Activated CD8-positive, alpha-beta memory T cell treated with anti-CD3 and anti-CD28 coated beads for 48 hours (primary cell): ENCODE data around the gene GTSE1.

Experiments
- DNase-seq, 3 experiments: peaks; one replicate each; pipeline ENCODE4 v3.0.0-alpha.2; 2020; ENCODE audit warnings: low read depth in 2 of 3, low spot score in 2 of 3

GTSE1 gene

DNA sequence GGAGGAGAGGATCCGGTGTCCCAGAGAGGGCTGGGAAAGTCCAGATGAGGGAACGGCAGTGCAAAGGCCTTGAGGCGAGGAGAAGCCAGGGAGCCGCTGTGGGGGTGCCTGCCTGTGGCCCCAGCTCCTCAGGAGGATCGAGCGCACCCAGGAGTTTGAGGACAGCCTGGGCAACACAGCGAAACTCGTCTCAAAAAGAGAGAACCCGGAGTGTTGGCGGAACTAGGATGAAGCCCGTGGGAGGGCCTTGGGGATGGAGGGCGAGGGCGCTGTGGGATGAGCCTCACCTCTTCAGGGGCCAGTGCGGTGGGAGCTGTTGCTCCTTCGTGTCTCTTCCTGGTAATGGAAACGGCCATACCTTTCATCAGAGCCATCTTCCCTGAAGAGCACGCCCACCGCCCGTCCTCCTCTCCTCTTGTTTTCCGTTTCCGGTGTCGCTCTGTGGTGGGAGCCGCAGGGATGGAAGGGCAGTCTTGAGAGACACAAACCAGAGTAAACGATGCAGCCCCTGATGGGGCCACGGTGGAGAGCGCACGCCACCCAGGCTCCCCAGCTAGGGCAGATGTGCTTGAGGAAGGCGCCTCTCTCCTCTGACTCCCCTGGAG is 54.6 kb downstream of the GTSE1 start:
- no peak for DNase-seq

DNA sequence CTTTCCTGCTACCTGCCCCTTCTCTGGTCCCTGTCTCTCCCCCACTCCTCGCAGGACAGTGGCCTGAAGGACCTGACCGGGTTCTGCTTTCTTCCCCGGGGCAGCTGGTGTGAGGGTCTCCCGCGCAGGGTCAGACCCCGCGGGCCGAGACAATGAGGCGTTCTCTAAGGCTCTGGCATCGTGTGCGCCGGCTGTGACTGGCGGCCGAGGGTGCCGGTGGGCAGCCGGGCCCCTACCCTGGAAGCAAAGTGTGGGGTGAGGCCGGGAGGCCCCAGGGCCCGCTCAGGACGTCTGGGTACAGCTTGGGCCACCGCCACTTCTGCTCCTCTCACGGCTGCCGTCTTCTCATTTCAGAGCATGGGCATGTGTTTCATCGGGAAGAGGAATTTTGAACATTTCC is 55.1 kb downstream of the GTSE1 start:
- DNase-seq: no peak

DNA sequence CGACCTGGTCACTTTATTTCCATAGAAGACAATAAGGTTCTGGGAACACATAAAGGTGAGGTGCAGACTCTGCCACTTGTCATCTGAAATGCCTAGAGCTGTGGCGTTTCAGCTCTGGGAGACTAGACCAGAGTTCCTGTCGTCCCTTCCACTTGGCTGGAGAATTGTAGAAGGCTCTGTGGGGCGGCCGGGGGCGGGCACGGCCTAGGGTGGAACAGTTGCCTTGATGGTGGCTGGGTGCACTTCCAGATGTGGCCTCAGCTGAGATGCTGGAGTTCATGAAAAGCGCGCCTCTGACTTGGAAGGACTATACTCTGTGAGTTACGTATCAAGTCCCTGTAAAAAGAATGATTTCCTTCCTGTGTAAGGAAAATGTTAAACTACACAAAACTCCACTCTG is 55.6 kb downstream of the GTSE1 start:
- DNase-seq: no peak

DNA sequence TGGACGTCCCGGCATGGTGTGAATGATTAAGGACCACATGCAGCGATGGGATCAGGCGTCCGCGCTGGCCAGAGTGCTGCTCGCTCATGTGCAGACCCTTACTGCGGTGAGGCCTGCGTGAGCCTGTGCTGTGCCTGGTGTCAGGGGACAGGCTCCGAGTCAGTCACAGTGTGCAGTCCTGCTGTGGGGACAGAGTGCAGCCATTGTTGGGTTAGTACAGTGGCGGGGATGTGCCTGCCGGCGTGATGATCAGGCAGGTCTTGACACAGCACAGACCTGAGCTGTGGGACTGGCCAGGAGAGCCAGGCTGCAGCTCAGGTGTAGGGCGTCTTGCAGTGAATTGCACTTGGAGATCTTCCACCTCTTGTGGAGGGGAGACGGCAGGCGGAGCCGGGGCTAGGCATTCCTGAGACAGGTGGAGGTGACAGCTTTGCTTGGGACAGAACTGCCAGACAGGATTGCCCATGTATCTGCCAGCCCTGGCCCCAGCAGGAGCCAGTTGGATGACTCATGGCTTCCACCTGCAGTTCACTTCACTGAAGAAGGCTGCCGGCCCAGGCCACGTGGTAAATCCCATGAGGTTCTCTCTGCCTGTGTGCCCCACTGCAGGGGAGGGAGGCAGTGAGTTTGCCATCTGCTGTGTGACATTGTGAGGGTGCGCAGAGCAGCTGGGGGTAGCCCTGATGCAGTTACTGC is 56.2 kb downstream of the GTSE1 start:
- no peak for DNase-seq

DNA sequence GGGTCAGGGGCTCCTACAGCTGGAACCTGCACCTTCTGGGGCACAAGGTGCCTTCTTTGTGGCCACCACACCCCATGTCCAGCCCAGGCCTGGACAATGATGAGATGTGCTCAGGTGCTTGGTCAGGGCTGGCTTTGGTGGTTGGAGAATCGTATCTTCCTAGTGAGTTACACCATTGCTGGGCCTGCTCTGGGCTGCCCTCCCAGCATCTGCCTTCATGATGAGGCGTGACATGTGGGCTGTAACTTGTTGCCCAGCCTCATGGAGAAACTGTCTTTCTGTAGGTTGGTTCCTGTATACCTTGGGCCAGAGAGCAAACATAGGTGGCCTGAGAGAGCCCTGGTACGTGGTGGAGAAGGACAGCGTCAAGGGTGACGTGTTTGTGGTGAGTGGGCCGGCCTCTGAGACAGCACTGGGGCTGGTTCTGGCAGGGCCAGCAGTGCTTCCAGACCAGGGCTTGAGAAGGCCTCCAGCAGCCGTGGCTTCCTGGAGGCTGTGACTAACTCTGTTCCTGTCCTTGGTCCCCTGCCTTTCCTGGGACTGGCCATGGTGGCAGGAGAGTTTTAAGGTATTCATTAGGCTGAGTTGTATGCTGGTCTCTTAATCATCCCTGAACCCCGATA is 56.9 kb downstream of the GTSE1 start:
- DNase-seq: no peak

DNA sequence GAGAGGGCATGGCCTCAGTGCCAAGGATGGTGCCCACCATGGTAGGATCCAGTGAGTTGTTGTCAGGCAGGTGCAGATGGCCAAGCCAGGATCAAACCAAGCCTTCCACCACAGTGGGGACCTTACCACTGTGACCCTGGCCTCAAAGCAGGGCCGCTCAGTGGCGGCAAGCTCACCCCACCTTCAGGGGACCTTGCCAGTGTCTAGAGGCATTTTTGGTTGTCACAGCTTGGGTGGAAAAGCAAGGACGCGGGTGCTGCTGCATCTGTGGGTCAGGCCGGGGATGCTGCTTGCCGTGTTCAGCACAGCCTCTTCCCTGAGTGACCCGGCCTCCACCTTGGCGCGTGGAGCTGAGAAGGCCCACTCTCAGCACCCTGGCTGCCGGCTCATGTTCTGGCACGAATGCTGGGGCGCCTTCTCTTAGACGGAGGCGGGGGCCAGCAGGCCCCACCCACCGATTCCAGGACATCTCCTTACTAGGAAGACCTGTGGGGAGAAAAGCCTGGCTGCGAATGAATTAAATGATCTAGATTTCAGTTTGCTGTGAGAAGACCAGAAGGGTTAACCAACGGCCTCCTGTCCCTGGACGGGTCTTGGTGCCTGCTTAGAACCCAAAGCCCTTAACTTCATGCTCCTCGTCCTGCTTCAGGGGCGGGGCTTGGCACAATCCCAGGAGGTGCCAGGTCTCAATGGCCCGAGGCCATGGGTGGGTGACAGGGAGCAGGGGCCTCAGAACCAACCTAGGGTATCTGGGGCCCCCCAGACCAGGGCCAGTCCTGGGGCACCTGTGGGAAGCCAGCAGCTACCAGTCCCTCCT is 57.7 kb downstream of the GTSE1 start:
- no peak for DNase-seq

DNA sequence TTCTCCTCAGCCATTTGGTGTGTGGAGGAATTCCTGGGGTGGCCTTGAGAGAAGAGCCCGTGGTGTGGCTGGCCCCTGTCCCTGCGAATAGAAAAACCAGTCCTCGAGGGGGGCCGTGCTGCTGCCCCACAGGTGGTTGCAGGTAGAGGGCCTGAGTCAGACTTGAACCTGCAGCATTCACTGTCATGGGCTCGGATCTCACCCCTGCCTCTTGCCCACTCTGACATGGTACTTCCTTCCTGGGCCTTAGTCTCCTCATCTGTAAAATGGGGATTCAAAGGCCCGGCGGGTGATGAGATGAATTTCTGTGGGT is 58.3 kb downstream of the GTSE1 start:
- DNase-seq: no peak

DNA sequence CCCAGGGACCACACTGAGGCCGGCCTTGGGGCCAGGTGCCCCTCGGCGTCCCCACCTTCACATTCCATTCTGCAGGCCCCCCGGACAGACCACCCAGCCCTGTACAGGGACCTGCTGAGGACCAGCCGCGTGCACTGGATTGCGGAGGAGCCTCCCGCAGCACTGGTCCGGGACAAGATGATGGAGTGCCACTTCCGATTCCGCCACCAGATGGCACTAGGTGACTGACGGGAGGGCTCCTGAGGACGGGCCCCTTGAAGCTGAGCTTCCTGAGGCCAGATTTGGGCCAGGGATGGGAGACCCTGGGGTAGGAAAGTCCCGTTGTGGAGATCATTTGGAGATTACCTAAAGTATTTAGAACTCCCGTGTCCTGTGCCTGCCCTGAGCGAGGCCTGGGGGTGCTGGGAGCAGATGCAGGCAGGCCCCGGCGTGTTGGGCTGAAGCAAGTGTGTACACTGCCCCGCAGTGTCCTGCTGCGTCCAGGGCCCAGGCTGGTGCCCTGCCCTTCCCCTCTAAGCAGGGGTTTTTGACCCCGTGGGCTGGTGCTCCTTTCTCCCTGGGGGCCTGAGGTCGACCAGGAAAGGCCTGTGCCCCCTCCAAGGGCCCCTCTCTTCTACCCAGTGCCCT is 58.8 kb downstream of the GTSE1 start:
- DNase-seq: peak; percentile 36 to 42 (median 39)

DNA sequence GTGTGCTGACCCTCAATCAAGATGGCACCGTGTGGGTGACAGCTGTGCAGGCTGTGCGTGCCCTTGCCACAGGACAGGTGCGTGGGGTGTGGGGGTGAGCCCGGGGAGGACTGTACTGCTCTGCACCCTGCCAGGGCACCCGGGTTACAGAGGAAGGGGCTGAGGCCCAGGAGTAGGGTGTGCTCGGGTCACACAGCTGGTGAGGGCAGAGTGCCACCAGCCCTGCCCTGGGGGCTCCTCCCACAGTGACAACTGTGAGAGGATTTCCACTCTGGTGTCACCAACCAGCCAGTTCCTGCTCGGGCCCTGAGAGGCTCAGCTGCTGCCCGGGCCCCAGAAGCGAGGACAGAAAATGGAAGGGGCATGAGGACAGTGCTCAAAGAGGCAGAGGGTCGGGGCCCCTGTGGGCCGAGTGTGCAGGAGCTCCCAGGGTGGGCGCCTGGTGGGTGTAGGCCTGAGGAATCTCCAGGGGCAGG is 59.4 kb downstream of the GTSE1 start:
- no peak for DNase-seq

DNA sequence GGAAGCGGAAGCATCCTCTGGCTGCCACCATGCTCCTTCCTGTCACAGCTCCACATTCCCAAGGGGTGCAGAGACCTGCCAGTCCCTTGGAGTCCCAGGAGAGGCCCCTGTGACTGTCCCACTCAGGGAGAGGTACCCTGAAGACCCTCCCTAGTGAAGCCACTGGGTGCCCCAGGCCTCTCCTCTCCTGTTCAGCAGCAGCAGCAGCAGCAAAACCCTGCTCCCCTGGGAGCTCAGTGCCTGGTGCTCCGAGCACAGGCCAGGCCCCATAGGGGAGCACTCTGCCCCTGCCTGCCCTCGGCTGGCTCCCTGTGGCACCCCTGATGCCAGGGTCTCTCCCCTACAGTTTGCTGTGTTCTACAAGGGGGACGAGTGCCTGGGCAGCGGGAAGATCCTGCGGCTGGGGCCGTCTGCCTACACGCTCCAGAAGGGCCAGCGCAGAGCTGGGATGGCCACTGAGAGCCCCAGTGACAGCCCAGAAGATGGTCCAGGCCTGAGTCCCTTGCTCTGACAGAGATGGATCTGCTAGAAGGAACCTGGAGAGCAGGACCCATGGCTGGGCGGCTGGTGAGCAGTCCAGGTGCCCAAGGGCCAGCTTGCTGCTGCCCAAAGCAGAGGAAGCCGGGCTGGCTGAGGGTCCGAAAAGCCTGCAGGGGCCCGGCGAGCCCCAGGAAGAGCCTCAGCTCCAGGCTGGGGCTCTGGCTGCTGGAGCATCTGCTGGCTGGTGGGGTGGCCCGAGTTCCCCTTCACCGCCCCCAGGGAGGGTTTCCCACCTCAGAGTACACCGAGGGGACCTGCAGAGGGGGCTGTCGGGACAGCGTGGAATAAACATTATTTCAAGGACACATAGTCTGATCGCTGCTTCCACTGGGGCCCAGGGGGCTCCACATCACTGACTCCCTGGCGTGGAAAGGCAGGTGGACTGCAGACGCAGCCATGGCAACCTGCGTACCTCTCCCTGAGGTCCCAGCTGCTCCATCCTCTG is 60.1 kb downstream of the GTSE1 start:
- DNase-seq: no peak

DNA sequence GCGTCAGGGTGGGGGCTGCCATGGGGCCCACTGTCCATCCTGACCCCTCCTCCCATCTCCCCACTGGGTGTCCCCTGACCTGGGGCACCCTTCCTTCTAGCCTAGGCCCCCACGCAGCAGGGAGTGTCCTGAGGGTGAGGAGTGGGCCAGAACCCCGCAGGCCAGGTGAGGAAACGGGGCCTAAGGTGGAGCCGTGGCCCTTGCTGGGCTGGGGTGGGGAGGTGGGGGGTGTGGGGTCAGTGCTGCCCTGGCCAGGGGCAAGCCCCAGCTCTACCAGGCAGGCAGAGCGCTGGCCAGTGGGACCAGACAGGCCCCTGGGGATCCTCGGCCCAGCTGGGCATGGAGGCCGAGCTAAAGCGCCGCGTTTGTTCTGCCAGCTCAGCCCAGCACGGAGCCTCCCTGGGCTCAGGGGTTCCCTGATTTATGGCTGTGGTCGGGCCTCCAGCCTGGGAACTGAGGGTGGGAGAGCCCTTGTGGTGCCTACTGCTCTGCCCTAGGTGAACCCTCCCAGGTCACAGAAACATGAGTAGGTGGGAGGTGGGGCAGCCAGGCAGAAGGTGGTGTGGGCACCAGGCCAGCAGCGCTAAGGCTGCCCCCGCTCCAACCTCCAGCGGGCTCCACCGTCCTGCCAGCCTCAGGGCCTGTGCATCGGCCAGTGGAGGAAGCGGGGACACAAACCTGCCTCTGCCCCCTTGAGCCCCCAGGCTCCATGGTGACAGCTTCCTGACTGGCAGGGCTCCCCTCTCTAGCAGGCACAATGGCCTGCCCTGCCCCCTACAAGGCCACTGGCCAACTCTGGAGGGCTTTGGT is 61.2 kb downstream of the GTSE1 start:
- DNase-seq: no peak

DNA sequence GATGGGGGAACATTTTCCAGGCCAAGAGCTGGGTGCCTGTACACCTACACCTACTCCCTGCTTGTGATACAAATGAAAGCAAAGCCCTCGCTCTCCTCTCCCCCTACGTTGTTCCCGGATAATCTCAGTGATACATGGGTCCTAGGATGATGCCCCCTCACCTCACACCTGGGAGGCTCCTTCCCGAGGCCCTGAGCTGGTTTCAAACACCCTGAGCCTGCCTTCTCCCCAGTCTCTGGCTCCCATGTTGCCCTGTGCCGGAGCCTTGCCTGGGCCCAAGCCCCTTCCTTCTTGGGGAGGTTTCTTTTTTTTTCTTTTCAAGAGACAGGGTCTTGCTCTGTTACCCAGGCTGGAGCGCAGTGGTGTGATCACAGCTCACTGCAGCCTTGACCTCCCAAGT is 62.1 kb downstream of the GTSE1 start:
- DNase-seq: no peak

DNA sequence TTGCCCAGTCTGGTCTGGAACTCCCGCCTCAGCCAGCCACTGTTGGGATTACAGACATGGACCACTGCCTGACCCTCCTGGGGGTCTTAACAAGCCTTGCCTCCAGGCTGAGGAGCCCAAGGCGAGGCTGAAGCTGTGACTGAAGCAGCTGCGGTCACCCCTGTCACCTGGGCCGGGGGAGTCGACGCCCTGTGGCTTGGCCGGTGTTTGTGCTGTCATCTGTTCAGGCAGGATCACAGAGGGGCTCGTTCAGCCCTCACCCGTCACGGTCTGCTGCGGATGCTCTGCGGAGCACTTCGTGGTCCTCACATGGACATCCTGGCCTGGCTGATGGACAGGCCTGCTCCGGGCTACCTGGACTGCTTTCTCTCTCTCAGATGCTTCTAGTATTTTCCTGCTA is 62.7 kb downstream of the GTSE1 start:
- no peak for DNase-seq

DNA sequence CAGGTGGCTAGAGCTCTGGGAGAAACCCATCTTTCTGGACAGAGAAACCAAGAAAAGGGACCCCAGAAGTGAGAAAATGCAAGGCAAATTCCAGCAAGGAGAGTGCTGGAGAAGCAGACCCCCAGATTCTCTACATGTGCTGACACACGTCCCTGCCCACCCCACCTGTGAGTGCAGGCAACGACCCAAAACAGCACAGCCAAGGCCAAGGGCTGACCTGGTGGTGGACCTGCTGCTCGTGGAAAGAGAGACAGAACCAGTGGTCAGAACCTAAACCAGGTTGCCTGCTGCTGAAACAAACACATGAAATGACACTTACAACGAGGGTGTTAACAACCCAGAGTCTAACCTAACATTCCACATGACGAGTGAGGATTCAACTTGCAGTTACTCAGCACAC is 63.4 kb downstream of the GTSE1 start:
- DNase-seq: no peak

DNA sequence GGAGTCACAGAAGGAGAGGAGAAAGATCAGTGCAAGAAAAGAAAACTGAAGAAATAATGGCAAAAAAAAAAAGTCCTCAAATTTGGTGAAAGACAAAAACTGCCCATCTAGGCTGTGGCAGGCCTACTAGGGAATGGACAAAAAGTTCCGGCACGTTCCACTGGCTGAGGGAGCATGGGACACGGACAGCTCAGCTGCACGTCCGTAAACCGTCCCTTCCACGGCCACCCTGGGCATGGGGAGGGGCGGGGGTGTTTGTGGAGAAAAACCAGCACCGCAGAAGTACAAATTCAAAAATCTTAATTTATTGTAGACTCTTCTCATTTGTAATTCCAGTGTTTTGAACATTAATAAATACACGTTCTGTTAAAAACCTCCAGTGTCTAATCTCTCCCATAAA is 64.2 kb downstream of the GTSE1 start:
- no peak for DNase-seq

DNA sequence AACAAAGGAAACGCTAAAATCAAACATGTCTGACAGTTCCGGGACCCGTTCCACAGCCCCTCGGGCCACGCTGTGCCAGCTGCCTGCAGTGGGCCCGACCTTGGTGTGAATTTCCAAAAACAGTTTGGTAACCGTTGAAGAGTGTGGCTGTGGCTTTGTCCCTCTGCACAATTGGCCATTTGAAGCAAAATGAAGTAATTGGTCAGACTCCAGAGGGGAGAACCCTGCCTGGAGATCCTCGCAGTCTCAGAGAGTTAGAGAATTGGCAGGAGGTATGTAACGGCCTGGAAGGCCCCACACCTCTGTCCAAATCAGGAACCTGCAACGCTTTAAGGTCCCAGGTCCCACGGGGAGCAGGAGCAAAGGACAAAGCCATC is 65.1 kb downstream of the GTSE1 start:
- no peak for DNase-seq

DNA sequence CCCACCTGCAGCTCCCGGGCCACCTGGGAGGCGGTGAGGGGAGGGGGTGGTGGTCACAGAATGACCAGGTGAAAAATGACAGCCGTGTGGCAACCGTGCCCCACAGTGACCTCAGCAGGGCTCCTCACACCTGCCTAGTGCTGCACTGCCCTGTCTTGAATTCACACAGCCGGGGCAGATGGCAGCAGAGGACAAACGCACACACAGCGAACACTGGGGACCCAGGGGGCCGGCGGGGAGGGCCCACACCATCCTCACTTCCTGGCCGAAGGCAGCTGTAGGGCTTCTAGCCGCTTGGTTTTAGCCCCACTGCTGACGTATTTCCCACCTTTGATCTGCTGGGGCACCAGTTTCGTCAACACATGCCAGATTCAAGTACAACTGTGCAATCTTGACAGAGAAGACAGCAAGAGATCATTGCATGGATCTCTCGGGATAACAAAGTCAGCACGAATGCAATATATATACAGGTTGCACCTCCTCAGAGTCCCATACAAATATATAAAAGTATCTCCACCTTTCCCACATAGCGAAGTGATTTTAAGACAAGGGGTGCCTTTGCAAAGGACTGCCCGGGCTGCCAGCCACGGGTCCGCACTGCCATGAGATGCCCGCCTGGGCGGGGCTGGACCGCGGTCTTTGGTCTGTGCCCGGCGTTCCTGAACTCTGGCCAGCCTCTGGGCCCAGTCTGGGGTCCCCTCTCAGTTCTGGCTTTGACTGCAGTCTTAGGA is 65.7 kb downstream of the GTSE1 start:
- DNase-seq: no peak

DNA sequence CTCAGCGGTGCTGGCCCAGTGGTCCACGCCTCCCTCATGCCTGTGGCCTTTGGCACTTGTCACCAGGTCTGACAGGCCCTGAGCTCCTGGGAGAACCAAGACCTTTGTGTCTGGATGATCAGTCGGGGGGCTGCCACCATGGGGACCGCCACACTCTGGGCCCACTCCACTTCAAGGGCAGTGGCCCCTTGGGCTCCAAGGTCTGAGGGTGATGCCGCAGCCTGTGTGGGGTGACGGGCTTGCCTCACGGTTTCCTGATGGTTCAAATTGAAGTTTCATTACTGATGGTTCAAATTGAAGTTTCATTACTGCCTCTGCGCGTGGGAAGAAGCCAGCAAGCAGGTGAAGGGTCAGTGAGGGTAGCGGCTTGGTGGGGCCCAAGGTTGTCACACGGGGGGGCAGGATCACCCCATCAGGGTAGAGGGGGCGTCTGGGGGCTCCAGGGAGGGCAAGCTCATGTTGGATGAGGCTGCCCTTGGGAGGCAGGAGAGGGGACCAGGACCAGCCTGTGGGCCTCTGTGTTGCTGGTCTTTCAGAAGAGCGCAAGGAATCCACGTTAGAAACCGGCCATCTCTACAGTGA is 66.4 kb downstream of the GTSE1 start:
- no peak for DNase-seq
